Stimulated activated naive B cell treated with anti-CD40 and anti-IgM and Interleukin-4, amounts not matched to agents 10 μg/mL and 1 μg/mL and 100 μg/mL, for 72 hours (primary cell): Measurements from ENCODE around the gene SLC4A4.

ENCODE experiments used
- ATAC-seq, 2 donors: fragments of 150-1000 bp; cut with Tn5 transposase; replicated peaks; 2 replicates each; pipeline ENCODE4 v1.10.0; 2021; ENCODE audit warnings: moderate library complexity in 1 of 2
- DNase-seq: peaks from one replicate; pipeline ENCODE4 v3.0.0; 2021
- H3K27ac Mint-ChIP-seq: one replicate; pipeline ENCODE4 v1.8.0; 2022; ENCODE audit warnings: mild to moderate bottlenecking, mixed read lengths
- H3K27me3 Mint-ChIP-seq, 2 donors: one replicate each; pipeline ENCODE4 v1.8.0; 2022; ENCODE audit warnings: mixed read lengths in 2 of 2
- H3K36me3 Mint-ChIP-seq, 2 donors: one replicate each; pipeline ENCODE4 v1.8.0; 2022; ENCODE audit warnings: mixed read lengths in 2 of 2, mild to moderate bottlenecking in 1 of 2
- H3K4me1 Mint-ChIP-seq, 2 donors: one replicate each; pipeline ENCODE4 v1.8.0; 2022; ENCODE audit warnings: mixed read lengths in 2 of 2, mild to moderate bottlenecking in 1 of 2
- H3K4me3 Mint-ChIP-seq, 2 donors: one replicate each; pipeline ENCODE4 v1.8.0; 2022; ENCODE audit warnings: mild to moderate bottlenecking in 2 of 2, mixed read lengths in 2 of 2, moderate library complexity in 1 of 2
- H3K9me3 Mint-ChIP-seq, 2 donors: one replicate each; pipeline ENCODE4 v1.8.0; 2022; ENCODE audit warnings: mixed read lengths in 2 of 2, mild to moderate bottlenecking in 1 of 2

SLC4A4 gene

DNA sequence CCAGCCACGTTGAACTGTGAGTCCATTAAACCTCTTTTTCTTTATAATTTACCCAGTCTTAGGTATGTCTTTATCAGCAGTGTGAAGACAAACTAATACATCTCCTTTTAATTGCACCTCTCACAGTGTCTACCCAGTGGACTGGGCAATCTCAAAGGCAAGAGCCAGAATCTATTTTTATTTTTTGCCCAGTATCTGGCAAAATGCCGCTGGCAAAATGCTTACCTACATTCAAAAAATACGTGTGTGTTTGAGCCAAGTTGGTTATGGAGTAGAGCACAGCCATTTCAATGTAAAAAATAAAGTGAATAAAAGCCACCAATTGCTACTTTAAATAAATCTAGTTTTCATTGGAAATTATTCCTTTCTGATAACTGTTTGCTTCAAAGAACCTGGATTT, 245.2 kb downstream of the SLC4A4 start:
- no peak for DNase-seq
- H3K4me1 Mint-ChIP-seq = no peaks in the 10 kb centered on the region
- H3K4me3 Mint-ChIP-seq = no peak overlapping the region
- H3K9me3 Mint-ChIP-seq = peaks cover 13% of the 10 kb centered on the region in 2 donors
- ATAC-seq = no peak
- no peaks in the 10 kb centered on the region for H3K36me3 Mint-ChIP-seq
- peaks cover 0 to 4% of the 10 kb centered on the region in 2 donors for H3K27me3 Mint-ChIP-seq
- no peak overlapping the region for H3K27ac Mint-ChIP-seq

DNA sequence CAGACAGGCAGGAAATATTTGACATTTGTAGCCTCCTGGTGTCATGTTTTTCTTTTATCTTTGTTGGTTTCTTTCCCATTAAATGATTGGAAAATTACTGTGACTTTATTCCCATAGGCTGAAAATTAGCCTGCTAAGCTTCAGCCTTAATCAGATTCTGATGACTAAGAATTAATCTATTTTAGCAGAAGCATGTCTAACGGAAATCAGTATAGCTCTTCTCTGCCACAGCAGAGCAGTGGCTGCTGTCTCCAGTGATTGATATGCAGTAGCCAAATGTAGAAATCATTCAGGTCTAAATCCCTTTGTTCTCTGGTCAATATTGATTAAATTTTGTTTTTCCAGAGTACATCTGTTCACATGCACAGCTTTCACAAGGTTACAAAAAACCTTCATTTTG, 245.8 kb downstream of the SLC4A4 start:
- DNase-seq = no peak
- Mint-ChIP-seq H3K4me3 (no peak overlapping the region), H3K36me3 (no peaks in the 10 kb centered on the region), H3K27me3 (peaks cover 0 to 4% of the 10 kb centered on the region in 2 donors), H3K27ac (no peak overlapping the region), H3K9me3 (peaks cover 13 to 15% of the 10 kb centered on the region in 2 donors), H3K4me1 (no peaks in the 10 kb centered on the region)
- no peak for ATAC-seq

DNA sequence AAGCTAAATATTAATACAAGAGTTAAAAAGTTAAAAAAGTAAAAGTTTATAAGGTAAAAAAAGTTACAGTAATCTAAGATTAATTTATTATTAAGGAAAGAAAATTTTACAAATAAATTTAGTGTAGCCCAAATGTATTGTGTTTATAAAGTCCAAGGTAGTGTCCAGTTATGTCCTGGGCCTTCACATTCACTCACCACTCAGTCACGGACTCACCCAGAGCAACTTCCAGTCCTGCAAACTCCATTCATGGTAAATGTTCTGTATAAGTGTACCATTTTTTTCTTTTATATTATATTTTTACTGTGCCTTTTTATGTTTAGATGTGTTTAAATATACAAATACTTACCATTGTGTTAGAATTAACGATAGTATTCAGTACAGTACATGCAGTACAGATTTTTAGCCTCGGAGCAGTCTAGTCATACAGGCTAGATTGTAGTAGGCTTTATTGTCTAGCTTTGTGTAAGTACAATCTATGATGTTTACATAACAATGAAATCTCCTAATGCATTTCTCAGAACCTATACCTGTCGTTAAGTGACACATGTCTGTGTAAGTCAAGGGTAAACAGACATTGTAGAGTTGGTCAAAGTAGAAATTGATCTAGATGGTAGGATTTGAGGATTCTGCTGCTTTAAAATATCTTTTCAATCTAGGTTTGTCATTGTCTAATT, 247.4 kb downstream of the SLC4A4 start:
- Mint-ChIP-seq H3K36me3 (no peaks in the 10 kb centered on the region), H3K4me1 (no peaks in the 10 kb centered on the region), H3K9me3 (peaks cover 13 to 16% of the 10 kb centered on the region in 2 donors), H3K27me3 (peaks cover 0 to under 1% of the 10 kb centered on the region in 2 donors), H3K27ac (no peak overlapping the region), H3K4me3 (no peak overlapping the region)
- DNase-seq (no peak), ATAC-seq (no peak)

DNA sequence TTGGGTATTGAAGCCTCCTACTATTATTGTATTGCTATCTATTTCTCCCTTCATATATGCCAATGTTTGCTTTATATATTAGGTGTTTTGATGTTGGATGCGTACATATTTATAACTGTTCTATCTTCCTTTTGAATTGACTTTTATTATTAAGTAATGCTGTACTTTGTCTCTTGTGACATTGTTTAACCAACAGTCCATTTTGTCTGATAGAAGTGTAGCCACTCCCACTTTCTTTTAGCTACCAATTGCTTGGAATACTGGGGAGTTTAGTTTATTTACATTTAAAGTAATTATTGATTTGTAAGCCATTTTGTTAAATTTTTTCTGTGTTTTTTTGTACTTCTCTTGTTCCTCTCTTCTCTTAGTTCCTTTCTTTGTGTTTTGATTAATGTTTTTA, 249.2 kb downstream of the SLC4A4 start:
- H3K9me3 Mint-ChIP-seq = peaks cover 5 to 13% of the 10 kb centered on the region in 2 donors
- no peaks in the 10 kb centered on the region for H3K36me3 Mint-ChIP-seq
- no peaks in the 10 kb centered on the region for H3K27me3 Mint-ChIP-seq
- no peaks in the 10 kb centered on the region for H3K4me1 Mint-ChIP-seq
- DNase-seq (no peak), ATAC-seq (no peak)
- no peak overlapping the region for H3K27ac Mint-ChIP-seq
- H3K4me3 Mint-ChIP-seq = no peak overlapping the region

DNA sequence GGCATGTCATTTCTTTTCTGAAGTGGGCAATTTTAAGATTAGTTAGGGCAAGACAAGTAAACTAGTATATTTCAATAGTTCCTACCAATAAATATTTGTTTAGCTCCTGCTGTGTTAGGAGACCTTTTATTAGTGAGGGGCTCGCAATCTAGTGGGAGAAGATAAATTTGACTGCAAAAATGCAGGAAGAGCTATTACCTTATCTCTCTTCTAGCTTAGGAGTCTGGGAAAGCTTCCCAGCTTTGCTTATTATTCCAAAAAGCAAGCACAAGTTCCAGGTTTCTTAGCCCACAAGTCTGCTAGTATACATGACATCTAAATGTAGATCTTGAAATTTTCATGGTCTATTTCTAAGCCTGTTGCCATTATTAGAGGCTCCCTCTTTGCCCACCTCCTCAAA, 254.0 kb downstream of the SLC4A4 start:
- H3K36me3 Mint-ChIP-seq = no peaks in the 10 kb centered on the region
- no peak overlapping the region for H3K27ac Mint-ChIP-seq
- H3K4me1 Mint-ChIP-seq = no peaks in the 10 kb centered on the region
- H3K27me3 Mint-ChIP-seq = peaks cover 0 to 2% of the 10 kb centered on the region in 2 donors
- ATAC-seq (no peak), DNase-seq (no peak)
- H3K4me3 Mint-ChIP-seq = no peak overlapping the region
- H3K9me3 Mint-ChIP-seq = peaks cover 0 to 7% of the 10 kb centered on the region in 2 donors

DNA sequence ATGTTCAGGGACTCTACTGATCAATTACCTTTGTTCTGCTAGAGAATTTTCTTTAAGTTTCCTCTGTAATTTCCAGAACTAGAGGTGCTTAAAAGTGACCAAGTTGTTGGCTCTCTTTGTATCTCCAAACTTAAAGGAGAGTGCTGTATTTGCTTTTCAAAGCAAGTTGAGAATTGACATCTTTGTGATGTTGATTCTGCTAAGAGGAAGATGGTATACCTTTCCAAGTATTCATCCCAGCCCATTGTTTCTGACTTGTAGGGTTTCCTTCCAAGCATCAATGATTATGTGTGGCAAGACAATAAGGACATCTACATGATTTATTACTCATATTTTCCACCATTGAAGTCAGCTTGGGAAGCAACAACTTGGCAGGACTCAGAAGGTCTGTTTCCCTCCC, 254.5 kb downstream of the SLC4A4 start:
- DNase-seq (no peak), ATAC-seq (no peak)
- Mint-ChIP-seq H3K36me3 (no peaks in the 10 kb centered on the region), H3K9me3 (peaks cover 0 to 6% of the 10 kb centered on the region in 2 donors), H3K4me1 (no peaks in the 10 kb centered on the region), H3K27ac (no peak overlapping the region), H3K27me3 (peaks cover 0 to 7% of the 10 kb centered on the region in 2 donors), H3K4me3 (no peak overlapping the region)

- H3K27ac Mint-ChIP-seq = no peak overlapping the region
- H3K9me3 Mint-ChIP-seq = no peaks in the 10 kb centered on the region
- no peak for ATAC-seq
- H3K36me3 Mint-ChIP-seq = no peaks in the 10 kb centered on the region
- no peak overlapping the region for H3K4me3 Mint-ChIP-seq
- H3K27me3 Mint-ChIP-seq = peaks cover 0 to 7% of the 10 kb centered on the region in 2 donors
- H3K4me1 Mint-ChIP-seq = no peaks in the 10 kb centered on the region
- no peak for DNase-seq
Measured at GRCh38 chr4:71595576-71596108, 256.8 kb downstream of the SLC4A4 start.

DNA sequence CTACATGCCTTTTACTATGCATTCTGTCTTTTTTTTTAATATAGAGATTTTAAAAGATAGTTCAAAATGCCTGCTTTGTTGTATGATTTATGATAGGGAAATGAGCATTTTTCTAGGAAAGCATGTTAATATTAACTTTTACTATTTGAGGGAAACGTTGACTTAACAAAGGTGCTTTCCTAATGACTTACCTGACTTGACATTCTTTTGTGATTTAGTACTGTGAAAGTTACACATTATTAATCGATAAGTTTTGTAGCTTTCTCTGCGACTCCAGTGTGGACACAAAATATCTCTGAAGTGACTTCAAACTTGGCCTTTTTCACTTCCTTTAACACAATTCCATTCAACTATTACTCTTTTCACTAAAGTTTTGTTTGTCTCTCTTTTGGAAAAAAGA, 260.8 kb downstream of the SLC4A4 start:
- Mint-ChIP-seq H3K27me3 (peaks cover 0 to 7% of the 10 kb centered on the region in 2 donors), H3K4me1 (no peaks in the 10 kb centered on the region), H3K4me3 (no peak overlapping the region)

GRCh38 chr4:71602289-71602900, 263.6 kb downstream of the SLC4A4 start:
- no peak overlapping the region for H3K4me3 Mint-ChIP-seq
- H3K36me3 Mint-ChIP-seq = peaks cover under 1 to 1% of the 10 kb centered on the region in 2 donors
- H3K4me1 Mint-ChIP-seq = no peaks in the 10 kb centered on the region
- H3K27me3 Mint-ChIP-seq = peaks cover 0 to 9% of the 10 kb centered on the region in 2 donors
- no peak for ATAC-seq
- H3K9me3 Mint-ChIP-seq = peaks cover 1 to 4% of the 10 kb centered on the region in 2 donors
- DNase-seq = no peak
- H3K27ac Mint-ChIP-seq = no peak overlapping the region

More for the DNA sequence above, 260.8 kb downstream of the SLC4A4 start:
- DNase-seq = no peak
- Mint-ChIP-seq H3K36me3 (no peaks in the 10 kb centered on the region), H3K27ac (no peak overlapping the region), H3K9me3 (no peaks in the 10 kb centered on the region)
- no peak for ATAC-seq

DNA sequence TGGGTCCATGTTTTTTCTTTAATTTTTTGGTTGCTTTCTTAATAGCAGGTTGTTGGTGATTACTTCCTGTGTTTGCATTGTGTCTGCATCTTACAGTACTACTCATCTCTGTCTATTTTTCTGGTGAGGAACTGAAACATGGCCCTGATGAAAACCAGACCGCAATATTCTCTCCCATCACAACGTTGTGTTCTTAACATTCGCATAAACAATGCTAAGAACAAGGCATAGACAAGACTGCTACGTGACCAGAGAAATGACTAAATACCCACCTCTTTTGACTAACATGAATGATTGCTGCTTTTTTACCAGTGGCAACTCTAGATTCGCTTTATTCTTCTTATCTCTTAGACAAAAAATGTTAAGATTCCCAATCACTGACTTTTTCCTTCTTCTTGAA, 266.0 kb downstream of the SLC4A4 start:
- H3K36me3 Mint-ChIP-seq = peaks cover 4 to 5% of the 10 kb centered on the region in 2 donors
- no peak overlapping the region for H3K4me3 Mint-ChIP-seq
- H3K4me1 Mint-ChIP-seq = peaks cover 0 to 2% of the 10 kb centered on the region in 2 donors
- ATAC-seq (peak; percentile 62 to 76), DNase-seq (no peak)
- no peak overlapping the region for H3K27ac Mint-ChIP-seq
- H3K9me3 Mint-ChIP-seq = peaks cover 5 to 9% of the 10 kb centered on the region in 2 donors
- H3K27me3 Mint-ChIP-seq = peaks cover 0 to 6% of the 10 kb centered on the region in 2 donors

- H3K4me1 Mint-ChIP-seq = peaks cover 0 to 2% of the 10 kb centered on the region in 2 donors
- no peak for DNase-seq
- no peak for ATAC-seq
- H3K27me3 Mint-ChIP-seq = peaks cover 0 to 6% of the 10 kb centered on the region in 2 donors
- peaks cover 4 to 5% of the 10 kb centered on the region in 2 donors for H3K36me3 Mint-ChIP-seq
- no peak overlapping the region for H3K4me3 Mint-ChIP-seq
- H3K27ac Mint-ChIP-seq = no peak overlapping the region
- H3K9me3 Mint-ChIP-seq = peaks cover 5 to 9% of the 10 kb centered on the region in 2 donors
Measured at GRCh38 chr4:71607109-71607508, 268.3 kb downstream of the SLC4A4 start.

GRCh38 chr4:71607780-71608677, 269.2 kb downstream of the SLC4A4 start:
- peaks cover 0 to 2% of the 10 kb centered on the region in 2 donors for H3K4me1 Mint-ChIP-seq
- peaks cover 5 to 9% of the 10 kb centered on the region in 2 donors for H3K9me3 Mint-ChIP-seq
- H3K36me3 Mint-ChIP-seq = peaks cover 4 to 5% of the 10 kb centered on the region in 2 donors
- H3K27me3 Mint-ChIP-seq = peaks cover 0 to 6% of the 10 kb centered on the region in 2 donors
- DNase-seq (no peak), ATAC-seq (peak; percentile 31 to 57)
- H3K27ac Mint-ChIP-seq = no peak overlapping the region
- H3K4me3 Mint-ChIP-seq = no peak overlapping the region

DNA sequence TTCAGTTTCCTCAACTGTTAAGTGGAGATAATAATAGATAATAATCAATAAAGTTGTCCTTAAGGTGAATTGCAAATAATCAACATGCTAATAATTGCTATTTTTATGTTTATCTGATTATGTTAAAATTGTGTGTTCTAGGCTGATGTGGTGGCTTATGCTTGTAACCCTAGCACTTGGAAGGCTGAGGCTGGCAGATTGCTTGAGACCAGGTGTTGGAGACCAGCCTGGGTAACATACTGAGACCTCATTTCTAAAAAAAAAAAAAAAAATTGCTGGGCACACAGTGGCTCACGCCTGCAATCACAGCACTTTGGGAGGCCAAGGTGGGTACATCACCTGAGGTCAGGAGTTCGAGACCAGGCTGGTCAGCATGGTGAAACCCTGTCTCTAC, 269.9 kb downstream of the SLC4A4 start:
- H3K4me3 Mint-ChIP-seq = no peak overlapping the region
- ATAC-seq (no peak), DNase-seq (no peak)
- no peak overlapping the region for H3K27ac Mint-ChIP-seq
- H3K4me1 Mint-ChIP-seq = peaks cover 0 to 2% of the 10 kb centered on the region in 2 donors
- H3K27me3 Mint-ChIP-seq = peaks cover 0 to 6% of the 10 kb centered on the region in 2 donors
- H3K9me3 Mint-ChIP-seq = peaks cover 5 to 9% of the 10 kb centered on the region in 2 donors
- H3K36me3 Mint-ChIP-seq = peaks cover 4 to 5% of the 10 kb centered on the region in 2 donors

GRCh38 chr4:71609167-71609566, 270.3 kb downstream of the SLC4A4 start:
- no peak overlapping the region for H3K4me3 Mint-ChIP-seq
- peaks cover 0 to 2% of the 10 kb centered on the region in 2 donors for H3K4me1 Mint-ChIP-seq
- ATAC-seq (no peak), DNase-seq (no peak)
- H3K36me3 Mint-ChIP-seq = peaks cover 4 to 5% of the 10 kb centered on the region in 2 donors
- peaks cover 0 to 6% of the 10 kb centered on the region in 2 donors for H3K27me3 Mint-ChIP-seq
- H3K27ac Mint-ChIP-seq = no peak overlapping the region
- H3K9me3 Mint-ChIP-seq = peaks cover 5 to 9% of the 10 kb centered on the region in 2 donors
